Choroid plexus epithelial cell (primary cell): Measurements from ENCODE around the gene FOXN3.

Experiments
- DNase-seq: peaks from one replicate; pipeline ENCODE4 v3.0.0-alpha.2; 2010; ENCODE audit warnings: low read depth
- H3K4me3 ChIP-seq: 2 replicates; pipeline ENCODE4 v1.5.1; 2011; ENCODE audit warnings: low read depth, mild to moderate bottlenecking, control low read depth, low read length, moderate library complexity
- TF ChIP-seq, protein P1 (sequence below): conservative IDR thresholded peaks from 2 replicates; pipeline ENCODE4 v1.5.1; 2011; ENCODE audit warnings: low read depth, mild to moderate bottlenecking, control low read depth, inconsistent platforms, low read length, moderate library complexity

Gene FOXN3

DNA sequence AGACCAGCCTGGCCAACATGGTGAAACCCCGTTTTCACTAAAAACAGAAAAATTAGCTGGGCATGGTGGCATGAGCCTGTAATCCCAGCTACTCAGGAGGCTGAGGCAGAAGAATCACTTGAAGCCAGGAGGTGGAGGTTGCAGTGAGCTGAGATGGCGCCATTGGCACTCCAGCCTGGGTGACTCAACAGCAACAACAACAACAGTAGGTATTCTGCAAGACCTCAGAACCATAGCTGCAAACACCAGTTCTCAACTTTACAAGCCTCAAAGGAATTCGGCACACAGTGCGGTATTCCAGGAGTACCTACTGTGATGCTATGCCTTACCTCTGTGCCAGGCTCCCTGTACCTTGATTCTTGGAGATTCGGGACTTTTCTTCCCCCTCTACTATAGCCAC lies 15.8 kb downstream of the FOXN3 start:
- DNase-seq: no peak
- TF ChIP-seq, protein P1, sequence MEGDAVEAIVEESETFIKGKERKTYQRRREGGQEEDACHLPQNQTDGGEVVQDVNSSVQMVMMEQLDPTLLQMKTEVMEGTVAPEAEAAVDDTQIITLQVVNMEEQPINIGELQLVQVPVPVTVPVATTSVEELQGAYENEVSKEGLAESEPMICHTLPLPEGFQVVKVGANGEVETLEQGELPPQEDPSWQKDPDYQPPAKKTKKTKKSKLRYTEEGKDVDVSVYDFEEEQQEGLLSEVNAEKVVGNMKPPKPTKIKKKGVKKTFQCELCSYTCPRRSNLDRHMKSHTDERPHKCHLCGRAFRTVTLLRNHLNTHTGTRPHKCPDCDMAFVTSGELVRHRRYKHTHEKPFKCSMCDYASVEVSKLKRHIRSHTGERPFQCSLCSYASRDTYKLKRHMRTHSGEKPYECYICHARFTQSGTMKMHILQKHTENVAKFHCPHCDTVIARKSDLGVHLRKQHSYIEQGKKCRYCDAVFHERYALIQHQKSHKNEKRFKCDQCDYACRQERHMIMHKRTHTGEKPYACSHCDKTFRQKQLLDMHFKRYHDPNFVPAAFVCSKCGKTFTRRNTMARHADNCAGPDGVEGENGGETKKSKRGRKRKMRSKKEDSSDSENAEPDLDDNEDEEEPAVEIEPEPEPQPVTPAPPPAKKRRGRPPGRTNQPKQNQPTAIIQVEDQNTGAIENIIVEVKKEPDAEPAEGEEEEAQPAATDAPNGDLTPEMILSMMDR: no peak
- no peak overlapping the region for H3K4me3 ChIP-seq

DNA sequence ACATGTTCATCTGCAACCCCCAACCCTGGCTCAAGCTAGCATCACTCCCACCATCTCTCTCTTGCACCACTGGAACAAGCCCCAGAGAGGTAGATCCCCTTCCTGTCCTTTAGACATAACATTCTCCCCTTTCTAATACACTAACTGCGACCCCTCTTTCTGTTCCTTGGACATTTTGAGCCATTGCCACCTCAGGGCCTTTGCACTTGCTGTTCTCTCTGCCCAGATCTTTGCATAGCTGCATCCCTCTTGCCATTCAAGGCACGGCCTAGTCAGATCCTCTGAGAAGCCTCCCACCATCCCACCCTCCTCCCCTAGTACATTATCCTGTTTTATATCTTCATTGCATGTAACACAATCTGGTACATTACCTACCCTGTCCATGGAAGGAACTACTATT lies 16.5 kb downstream of the FOXN3 start:
- TF ChIP-seq, protein P1: no peak
- H3K4me3 ChIP-seq: no peak overlapping the region
- DNase-seq: no peak

DNA sequence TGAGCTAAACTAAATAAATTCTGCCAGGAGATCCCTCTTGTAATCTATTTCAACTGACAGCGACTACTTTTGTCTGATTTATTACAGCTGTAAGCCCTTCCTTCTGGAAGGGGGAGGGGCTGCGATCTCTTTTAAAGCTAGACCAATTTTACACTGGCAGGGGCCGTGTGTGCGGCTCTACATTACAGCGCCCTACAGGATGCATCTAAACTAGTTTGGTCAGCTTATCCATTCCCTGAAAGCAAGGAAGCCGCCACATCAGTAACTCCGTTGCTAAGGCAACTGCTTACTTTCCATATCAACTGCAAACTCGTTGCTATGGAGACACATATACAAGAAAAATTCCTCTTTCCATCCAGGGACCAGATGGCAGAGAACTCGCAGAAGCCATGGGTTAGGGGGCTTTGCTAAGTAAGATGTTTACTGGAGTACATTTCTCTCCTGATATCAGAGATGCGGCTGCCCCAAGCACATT lies 17.4 kb downstream of the FOXN3 start:
- TF ChIP-seq, protein P1: peak; percentile 7
- peak overlapping the region; percentile 14 for H3K4me3 ChIP-seq
- peak; percentile 95 for DNase-seq

DNA sequence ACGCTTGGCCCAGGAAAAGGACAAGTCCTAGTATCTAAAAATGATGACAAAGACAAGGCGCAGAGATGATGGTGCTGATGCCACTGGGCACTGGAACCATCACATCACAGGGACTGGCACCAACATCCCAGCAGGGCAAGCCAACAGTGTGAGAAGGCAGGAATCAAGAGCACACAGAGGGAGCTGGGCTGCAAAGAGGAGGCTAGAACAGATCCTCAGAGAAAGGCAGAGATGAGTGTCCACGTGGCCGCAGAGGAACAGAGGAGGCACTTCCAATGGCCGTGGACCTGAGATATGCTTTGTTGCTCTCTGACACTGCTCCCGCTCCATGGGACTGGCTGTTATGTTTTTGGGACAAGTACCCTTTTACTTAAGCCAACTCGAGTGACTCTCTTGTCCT lies 17.9 kb downstream of the FOXN3 start:
- TF ChIP-seq, protein P1: no peak
- H3K4me3 ChIP-seq: no peak overlapping the region
- DNase-seq: no peak

DNA sequence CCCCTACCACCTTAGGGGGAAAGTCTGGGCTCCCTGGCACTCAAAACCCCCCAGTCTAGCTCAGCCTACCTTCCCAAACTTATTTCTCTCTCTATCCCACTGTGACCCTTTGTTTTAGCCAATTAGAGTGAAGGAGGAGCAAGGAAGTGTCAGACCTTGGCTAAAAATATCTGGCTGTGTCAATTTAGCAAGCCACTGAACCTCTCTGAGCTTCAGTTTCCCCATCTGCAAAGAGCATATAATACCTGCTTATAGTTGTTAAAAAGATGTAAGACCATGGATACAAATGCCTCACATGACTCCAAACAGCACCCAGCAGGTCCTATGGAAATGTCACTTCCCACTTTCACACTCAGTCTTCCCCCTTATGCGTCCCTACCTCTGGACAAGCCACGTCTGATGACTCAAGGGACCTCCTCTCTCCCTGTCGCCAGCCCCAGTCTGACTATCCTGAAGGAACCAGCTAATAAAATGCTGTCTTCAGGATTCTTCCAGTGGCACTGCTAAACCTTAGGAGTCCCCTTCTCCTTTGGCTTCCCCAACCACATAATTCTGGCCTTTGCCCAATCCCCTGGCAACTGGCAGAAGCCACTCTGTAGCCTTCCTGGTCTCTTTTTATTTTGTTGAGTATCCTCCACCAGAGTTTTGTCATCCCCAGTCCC lies 19.3 kb downstream of the FOXN3 start:
- H3K4me3 ChIP-seq: no peak overlapping the region
- TF ChIP-seq, protein P1: no peak
- no peak for DNase-seq

DNA sequence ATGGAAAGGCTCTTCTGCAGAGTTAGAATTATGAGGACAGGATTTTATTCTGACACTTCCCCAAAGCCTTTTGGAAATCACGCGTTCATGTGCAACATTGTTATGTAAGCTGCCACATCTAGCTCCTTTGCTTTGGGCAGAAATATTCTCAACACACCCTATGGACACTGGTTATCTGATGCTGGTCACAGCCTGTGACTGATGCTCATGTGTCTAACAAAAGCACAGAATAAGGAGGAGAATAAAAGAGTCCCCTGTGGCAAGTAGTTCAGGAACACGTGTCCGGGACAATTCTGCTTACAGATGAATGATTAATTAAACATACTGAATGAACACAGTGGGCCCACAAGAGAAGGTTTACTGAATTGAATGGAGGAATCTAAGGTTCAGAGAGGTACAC lies 22.1 kb downstream of the FOXN3 start:
- no peak for DNase-seq
- no peak overlapping the region for H3K4me3 ChIP-seq
- TF ChIP-seq, protein P1: no peak

DNA sequence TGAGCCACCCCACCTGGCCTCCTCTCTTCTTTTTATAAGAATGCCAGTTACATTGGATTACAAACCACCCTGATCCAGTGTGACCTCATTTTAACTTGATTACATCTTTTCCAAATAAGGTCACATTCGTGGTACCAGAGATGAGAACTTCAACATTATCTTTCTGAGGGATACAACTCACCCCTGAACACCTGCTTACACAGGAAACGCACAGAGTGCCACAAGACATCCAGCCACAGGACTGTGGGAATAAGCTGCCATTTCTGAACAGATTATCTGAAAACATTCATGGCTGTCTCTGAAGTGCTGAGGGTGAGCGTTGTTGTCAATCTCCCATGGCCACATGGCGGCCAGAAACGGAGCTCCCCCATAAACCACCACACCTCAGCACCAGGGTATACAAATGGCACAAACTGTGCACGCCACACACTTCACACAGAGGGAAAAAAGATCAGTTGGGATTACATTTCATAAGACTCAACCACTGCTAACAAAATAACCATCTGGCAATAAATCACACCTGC lies 23.7 kb downstream of the FOXN3 start:
- no peak for DNase-seq
- TF ChIP-seq, protein P1: no peak
- no peak overlapping the region for H3K4me3 ChIP-seq
